Calu3 (cell line): ENCODE data around the gene SRPK2. TPM values are rescaled to one million over a fixed set of nuclear protein-coding genes. Genes with fewer than 3 reads are reported as not detected.

Experiments used
- BruUV-seq: library from RNA; stranded (reverse); fragments of 400-500 nt; replicated peaks from 2 replicates; lab custom pipeline; 2021; lab: Mats Ljungman, UMichigan
- CTCF ChIA-PET: fragments of 300-600 bp; sonication (Branson Sonifier 250); formaldehyde crosslinking; loops from one replicate; lab custom pipeline; 2022; ENCODE audit warnings: antibody characterized with exemption; lab: Charles Lee
- DNase-seq: peaks from one replicate; pipeline ENCODE4 v3.0.0; 2022
- H3K27ac Mint-ChIP-seq: one replicate; pipeline ENCODE4 v1.8.0; 2022; ENCODE audit warnings: mixed read lengths; ENCODE audit not compliant: unreplicated experiment
- H3K27me3 Mint-ChIP-seq: one replicate; pipeline ENCODE4 v1.8.0; 2022; ENCODE audit warnings: mixed read lengths; ENCODE audit not compliant: unreplicated experiment
- H3K36me3 Mint-ChIP-seq: one replicate; pipeline ENCODE4 v1.8.0; 2022; ENCODE audit warnings: mild to moderate bottlenecking, moderate library complexity, mixed read lengths; ENCODE audit not compliant: insufficient read depth, unreplicated experiment
- H3K4me1 Mint-ChIP-seq: one replicate; pipeline ENCODE4 v1.8.0; 2022; ENCODE audit warnings: mild to moderate bottlenecking, low read depth, mixed read lengths; ENCODE audit not compliant: unreplicated experiment
- H3K4me3 Mint-ChIP-seq: one replicate; pipeline ENCODE4 v1.8.0; 2022; ENCODE audit warnings: mild to moderate bottlenecking, low read depth, moderate library complexity, mixed read lengths; ENCODE audit not compliant: unreplicated experiment
- H3K9me3 Mint-ChIP-seq: one replicate; pipeline ENCODE4 v1.8.0; 2022; ENCODE audit warnings: low read depth, mixed read lengths; ENCODE audit not compliant: unreplicated experiment
- intact Hi-C: fragments of 100-400 bp; cut with micrococcal nuclease; formaldehyde crosslinking; loops from one replicate; pipeline ENCODE4 v1.10.0; 2022; ENCODE audit not compliant: unreplicated experiment
- total RNA-seq: library from RNA; stranded (reverse); gene quantifications from 2 replicates; pipeline ENCODE4 v1.2.3, GENCODE V29; 2022
- TF ChIP-seq, protein P1 (sequence below): fragments of 200-600 bp; IDR thresholded peaks from one replicate; pipeline ENCODE4 v1.8.0; 2022; ENCODE audit warnings: antibody characterized with exemption; ENCODE audit not compliant: unreplicated experiment

The SRPK2 gene
- total RNA-seq, 1 experiment from 2014 or later = 40.2 TPM

DNA sequence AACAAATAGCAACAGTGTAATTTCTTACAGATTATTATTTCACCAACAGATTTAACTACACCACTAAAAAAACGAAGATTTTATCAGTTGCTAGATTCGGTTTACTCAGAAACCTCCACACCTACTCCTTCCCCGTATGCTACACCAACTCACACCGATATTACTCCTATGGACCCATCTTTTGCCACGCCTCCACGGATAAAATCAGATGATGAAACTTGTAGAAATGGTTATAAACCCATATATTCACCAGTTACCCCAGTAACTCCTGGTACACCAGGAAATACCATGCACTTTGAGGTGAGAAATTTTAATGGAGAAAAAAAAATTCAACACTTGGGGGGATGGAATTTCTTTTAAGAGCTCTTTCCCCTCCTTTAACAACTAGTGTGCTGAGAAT lies 282.2 kb downstream of the SRPK2 start:
- Mint-ChIP-seq H3K9me3 (no peaks in the 10 kb centered on the region), H3K27me3 (no peaks in the 10 kb centered on the region), H3K4me1 (no peaks in the 10 kb centered on the region), H3K36me3 (peaks cover 32% of the 10 kb centered on the region), H3K4me3 (no peak overlapping the region), H3K27ac (no peak overlapping the region)
- DNase-seq = no peak
- BruUV-seq = no TSS peak
- CTCF ChIA-PET = no interaction called here
- TF ChIP-seq, protein P1, sequence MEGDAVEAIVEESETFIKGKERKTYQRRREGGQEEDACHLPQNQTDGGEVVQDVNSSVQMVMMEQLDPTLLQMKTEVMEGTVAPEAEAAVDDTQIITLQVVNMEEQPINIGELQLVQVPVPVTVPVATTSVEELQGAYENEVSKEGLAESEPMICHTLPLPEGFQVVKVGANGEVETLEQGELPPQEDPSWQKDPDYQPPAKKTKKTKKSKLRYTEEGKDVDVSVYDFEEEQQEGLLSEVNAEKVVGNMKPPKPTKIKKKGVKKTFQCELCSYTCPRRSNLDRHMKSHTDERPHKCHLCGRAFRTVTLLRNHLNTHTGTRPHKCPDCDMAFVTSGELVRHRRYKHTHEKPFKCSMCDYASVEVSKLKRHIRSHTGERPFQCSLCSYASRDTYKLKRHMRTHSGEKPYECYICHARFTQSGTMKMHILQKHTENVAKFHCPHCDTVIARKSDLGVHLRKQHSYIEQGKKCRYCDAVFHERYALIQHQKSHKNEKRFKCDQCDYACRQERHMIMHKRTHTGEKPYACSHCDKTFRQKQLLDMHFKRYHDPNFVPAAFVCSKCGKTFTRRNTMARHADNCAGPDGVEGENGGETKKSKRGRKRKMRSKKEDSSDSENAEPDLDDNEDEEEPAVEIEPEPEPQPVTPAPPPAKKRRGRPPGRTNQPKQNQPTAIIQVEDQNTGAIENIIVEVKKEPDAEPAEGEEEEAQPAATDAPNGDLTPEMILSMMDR = no peak
- intact Hi-C loops = no loop called here

DNA sequence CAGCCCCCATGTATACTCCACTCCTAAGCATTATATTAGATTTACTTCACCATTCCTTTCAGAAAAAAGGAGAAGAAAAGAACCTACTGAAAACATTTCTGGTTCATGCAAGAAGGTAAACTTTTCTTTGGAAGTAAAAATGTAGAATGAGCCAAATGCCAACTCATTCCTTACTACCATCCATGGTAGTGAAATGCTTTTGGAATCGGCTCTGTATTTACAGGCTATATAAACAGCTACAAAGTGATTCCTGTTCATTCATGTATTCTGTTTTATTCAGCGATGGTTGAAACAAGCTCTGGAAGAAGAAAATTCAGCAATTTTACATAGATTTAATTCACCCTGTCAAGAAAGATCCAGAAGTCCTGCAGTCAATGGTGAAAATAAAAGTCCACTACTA lies 283.1 kb downstream of the SRPK2 start:
- H3K27ac Mint-ChIP-seq = no peak overlapping the region
- TF ChIP-seq, protein P1 = no peak
- H3K4me3 Mint-ChIP-seq = no peak overlapping the region
- intact Hi-C loops = no loop called here
- no peaks in the 10 kb centered on the region for H3K9me3 Mint-ChIP-seq
- H3K4me1 Mint-ChIP-seq = no peaks in the 10 kb centered on the region
- DNase-seq = no peak
- CTCF ChIA-PET = no interaction called here
- no TSS peak for BruUV-seq
- peaks cover 32% of the 10 kb centered on the region for H3K36me3 Mint-ChIP-seq
- H3K27me3 Mint-ChIP-seq = no peaks in the 10 kb centered on the region

DNA sequence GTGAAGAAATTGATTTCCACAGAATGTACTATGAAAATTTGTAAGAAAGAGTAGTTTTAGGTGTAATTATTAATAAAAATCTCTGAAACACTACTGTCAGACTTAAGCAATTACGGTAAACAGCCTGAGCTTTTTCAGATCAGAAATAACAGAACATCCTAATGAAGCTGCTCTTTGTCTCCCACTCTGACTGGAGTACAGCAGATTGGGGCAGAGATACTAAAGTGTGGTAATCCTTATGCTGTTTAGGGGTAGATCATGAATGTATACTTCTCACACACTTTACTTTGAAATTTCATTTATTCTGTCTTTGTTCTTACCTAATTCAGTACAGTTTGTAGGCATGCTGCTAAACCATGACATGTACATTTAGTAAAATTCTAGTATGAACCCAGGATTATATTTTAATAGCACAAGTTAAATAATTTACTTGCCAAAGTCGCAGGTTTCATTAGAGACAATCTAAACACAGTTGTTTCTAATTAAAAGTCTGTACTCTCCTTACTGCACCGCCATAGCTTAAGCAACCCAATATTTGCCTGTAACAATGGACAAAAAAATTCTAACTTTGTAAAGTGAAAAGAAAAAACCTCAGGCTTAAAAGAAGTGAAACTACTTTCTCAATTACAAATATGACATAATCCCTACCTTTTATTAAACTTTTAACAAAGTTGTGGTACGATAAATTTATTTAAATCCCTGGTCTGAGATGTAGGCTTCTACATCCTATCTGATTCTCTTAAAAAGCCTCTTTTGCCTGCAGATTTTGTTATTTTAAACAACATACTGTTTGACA lies 286.0 kb downstream of the SRPK2 start:
- CTCF ChIA-PET = no interaction called here
- Mint-ChIP-seq H3K9me3 (no peaks in the 10 kb centered on the region), H3K27ac (no peak overlapping the region), H3K27me3 (no peaks in the 10 kb centered on the region), H3K36me3 (peaks cover 23% of the 10 kb centered on the region), H3K4me1 (peaks cover 8% of the 10 kb centered on the region), H3K4me3 (no peak overlapping the region)
- intact Hi-C loops = no loop called here
- DNase-seq = no peak
- TF ChIP-seq, protein P1 = no peak
- BruUV-seq = no TSS peak

DNA sequence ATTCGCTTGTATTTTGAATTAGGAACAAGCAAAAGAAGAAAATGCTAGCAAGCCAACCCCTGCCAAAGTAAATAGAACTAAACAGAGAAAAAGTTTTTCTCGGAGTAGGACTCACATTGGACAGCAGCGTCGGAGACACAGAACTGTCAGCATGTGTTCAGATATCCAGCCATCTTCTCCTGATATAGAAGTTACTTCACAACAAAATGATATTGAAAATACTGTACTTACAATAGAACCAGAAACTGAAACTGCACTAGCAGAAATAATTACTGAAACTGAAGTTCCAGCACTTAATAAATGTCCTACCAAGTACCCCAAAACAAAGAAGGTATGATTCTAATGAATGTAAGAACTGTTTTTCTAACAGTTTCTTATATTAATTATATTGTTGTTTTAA lies 286.9 kb downstream of the SRPK2 start:
- no TSS peak for BruUV-seq
- H3K27me3 Mint-ChIP-seq = no peaks in the 10 kb centered on the region
- peaks cover 8% of the 10 kb centered on the region for H3K4me1 Mint-ChIP-seq
- H3K9me3 Mint-ChIP-seq = no peaks in the 10 kb centered on the region
- no peak for DNase-seq
- intact Hi-C loops = no loop called here
- H3K4me3 Mint-ChIP-seq = no peak overlapping the region
- TF ChIP-seq, protein P1 = no peak
- no peak overlapping the region for H3K27ac Mint-ChIP-seq
- H3K36me3 Mint-ChIP-seq = peaks cover 17% of the 10 kb centered on the region
- CTCF ChIA-PET = no interaction called here
